Measurements from ENCODE around the gene NR6A1. TPM values are rescaled to one million over a fixed set of nuclear protein-coding genes. Genes with fewer than 3 reads are reported as not detected.

The NR6A1 gene
- total RNA-seq, 1 experiment from 2014 or later: 164 TPM

DNA sequence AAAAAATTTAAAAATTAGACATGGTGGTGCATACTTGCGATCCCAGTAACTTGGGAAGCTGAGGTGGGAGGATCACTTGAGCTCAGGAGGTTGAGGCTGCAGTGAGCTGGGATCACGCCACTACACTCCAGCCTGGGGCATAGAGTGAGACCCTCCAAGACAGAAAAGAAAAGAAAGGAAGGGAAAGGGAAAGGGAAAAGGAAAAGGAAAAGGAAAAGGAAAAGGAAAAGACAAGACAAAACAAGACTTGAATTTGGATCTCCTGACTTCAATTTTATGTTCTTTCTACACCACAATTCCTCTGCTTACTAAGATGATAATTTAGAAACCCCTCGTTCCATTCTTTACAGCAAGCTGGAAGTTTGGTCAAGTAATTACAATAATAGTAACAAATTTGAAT lies 88.1 kb downstream of the NR6A1 start (continued):
- TF ChIP-seq, protein P1, sequence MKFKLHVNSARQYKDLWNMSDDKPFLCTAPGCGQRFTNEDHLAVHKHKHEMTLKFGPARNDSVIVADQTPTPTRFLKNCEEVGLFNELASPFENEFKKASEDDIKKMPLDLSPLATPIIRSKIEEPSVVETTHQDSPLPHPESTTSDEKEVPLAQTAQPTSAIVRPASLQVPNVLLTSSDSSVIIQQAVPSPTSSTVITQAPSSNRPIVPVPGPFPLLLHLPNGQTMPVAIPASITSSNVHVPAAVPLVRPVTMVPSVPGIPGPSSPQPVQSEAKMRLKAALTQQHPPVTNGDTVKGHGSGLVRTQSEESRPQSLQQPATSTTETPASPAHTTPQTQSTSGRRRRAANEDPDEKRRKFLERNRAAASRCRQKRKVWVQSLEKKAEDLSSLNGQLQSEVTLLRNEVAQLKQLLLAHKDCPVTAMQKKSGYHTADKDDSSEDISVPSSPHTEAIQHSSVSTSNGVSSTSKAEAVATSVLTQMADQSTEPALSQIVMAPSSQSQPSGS (CRISPR knock-in tag; IDR thresholded peaks at IDR 0.05; ENCODE audit: borderline replicate concordance, low read depth): no peak

DNA sequence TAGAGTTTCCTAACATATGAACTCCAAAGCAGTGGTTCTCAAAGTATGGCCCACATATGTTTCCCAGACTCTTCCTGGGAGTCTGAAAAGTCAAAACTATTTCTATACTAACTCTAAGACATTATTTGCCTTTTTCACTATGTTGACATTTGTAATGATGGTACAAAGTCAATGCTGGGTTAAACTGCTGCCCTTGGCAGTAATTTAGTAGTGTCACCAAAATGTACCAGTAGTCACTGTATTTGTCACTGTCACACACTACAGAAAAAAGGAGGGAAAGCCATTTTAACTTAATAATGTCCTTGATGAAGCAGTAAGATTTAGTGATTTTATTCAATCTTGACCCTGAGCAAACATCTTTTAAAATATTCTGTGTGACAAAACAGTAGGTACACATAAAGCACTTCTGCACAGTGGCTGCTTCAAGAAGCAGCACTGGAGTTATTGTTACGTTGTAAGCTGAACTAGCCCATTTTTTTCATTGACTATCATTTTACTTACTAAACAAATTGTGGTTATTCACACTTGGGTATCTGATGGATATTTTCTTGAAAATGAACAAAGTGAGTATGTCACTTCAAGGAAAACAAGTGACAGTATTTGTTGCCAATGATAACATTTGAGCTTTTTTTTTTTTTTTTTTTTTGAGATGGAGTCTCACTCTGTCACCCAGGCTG lies 90.3 kb downstream of the NR6A1 start:
- POLR2A ChIA-PET: interaction anchor here (0.7 kb wide), 1 partner anchor 143 kb away, joined by 12 read pairs; no protein-coding TSS in a partner anchor
- H3K27ac Mint-ChIP-seq: no peak overlapping the region
- CTCF ChIA-PET: interaction anchor here (0.7 to 2.5 kb wide), 4 partner anchors 12 to 129 kb away, joined by 3 to 9 read pairs (median 6); no protein-coding TSS in a partner anchor
- ATAC-seq (no peak), DNase-seq (ENCODE audit: low spot score) (no peak)
- H3K4me1 Mint-ChIP-seq: peaks cover 18% of the 10 kb centered on the region
- no peak overlapping the region for H3K4me3 Mint-ChIP-seq
- H3K36me3 Mint-ChIP-seq: no peaks in the 10 kb centered on the region; the same call in 1 of the 2 replicates
- no peaks in the 10 kb centered on the region for H3K27me3 Mint-ChIP-seq (ENCODE audit: low read depth)
- H3K9me3 Mint-ChIP-seq: no peaks in the 10 kb centered on the region
- TF ChIP-seq, protein P2, sequence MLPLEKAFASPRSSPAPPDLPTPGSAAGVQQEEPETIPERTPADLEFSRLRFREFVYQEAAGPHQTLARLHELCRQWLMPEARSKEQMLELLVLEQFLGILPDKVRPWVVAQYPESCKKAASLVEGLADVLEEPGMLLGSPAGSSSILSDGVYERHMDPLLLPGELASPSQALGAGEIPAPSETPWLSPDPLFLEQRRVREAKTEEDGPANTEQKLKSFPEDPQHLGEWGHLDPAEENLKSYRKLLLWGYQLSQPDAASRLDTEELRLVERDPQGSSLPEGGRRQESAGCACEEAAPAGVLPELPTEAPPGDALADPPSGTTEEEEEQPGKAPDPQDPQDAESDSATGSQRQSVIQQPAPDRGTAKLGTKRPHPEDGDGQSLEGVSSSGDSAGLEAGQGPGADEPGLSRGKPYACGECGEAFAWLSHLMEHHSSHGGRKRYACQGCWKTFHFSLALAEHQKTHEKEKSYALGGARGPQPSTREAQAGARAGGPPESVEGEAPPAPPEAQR (CRISPR knock-in tag; IDR thresholded peaks at IDR 0.05): no peak
- TF ChIP-seq, protein P3, sequence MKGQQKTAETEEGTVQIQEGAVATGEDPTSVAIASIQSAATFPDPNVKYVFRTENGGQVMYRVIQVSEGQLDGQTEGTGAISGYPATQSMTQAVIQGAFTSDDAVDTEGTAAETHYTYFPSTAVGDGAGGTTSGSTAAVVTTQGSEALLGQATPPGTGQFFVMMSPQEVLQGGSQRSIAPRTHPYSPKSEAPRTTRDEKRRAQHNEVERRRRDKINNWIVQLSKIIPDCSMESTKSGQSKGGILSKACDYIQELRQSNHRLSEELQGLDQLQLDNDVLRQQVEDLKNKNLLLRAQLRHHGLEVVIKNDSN (CRISPR knock-in tag; IDR thresholded peaks at IDR 0.05): no peak
- TF ChIP-seq ZNF138 (CRISPR knock-in tag; conservative IDR thresholded peaks at IDR 0.05): no peak
- TF ChIP-seq, protein P4, sequence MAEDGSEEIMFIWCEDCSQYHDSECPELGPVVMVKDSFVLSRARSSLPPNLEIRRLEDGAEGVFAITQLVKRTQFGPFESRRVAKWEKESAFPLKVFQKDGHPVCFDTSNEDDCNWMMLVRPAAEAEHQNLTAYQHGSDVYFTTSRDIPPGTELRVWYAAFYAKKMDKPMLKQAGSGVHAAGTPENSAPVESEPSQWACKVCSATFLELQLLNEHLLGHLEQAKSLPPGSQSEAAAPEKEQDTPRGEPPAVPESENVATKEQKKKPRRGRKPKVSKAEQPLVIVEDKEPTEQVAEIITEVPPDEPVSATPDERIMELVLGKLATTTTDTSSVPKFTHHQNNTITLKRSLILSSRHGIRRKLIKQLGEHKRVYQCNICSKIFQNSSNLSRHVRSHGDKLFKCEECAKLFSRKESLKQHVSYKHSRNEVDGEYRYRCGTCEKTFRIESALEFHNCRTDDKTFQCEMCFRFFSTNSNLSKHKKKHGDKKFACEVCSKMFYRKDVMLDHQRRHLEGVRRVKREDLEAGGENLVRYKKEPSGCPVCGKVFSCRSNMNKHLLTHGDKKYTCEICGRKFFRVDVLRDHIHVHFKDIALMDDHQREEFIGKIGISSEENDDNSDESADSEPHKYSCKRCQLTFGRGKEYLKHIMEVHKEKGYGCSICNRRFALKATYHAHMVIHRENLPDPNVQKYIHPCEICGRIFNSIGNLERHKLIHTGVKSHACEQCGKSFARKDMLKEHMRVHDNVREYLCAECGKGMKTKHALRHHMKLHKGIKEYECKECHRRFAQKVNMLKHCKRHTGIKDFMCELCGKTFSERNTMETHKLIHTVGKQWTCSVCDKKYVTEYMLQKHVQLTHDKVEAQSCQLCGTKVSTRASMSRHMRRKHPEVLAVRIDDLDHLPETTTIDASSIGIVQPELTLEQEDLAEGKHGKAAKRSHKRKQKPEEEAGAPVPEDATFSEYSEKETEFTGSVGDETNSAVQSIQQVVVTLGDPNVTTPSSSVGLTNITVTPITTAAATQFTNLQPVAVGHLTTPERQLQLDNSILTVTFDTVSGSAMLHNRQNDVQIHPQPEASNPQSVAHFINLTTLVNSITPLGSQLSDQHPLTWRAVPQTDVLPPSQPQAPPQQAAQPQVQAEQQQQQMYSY (CRISPR knock-in tag; IDR thresholded peaks at IDR 0.05): no peak
- no peak for TF ChIP-seq RELA (CRISPR knock-in tag; IDR thresholded peaks at IDR 0.05; ENCODE audit: borderline replicate concordance)
- TF ChIP-seq FOXP1 (CRISPR knock-in tag; IDR thresholded peaks at IDR 0.05; ENCODE audit: borderline replicate concordance): no peak

DNA sequence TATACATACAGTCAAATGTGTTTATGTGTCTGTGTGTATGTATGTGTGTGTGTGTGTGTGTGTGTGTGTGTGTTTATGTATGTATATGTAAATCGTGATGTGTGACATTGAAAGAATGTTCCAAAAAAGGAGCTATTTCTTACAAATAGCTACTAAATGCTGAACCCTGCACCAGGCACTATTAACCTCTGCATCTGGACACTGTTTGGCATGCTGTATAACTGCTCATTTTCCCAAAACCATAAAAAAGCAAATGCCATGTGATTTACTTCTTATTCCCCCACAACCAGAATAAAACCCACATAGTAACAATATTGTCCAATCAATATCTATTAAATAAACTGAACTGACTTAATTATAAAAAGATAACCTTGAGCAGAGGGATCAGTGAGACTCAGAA lies 91.1 kb downstream of the NR6A1 start:
- H3K4me1 Mint-ChIP-seq: peaks cover 17% of the 10 kb centered on the region
- TF ChIP-seq GABPB1 (CRISPR knock-in tag; IDR thresholded peaks at IDR 0.05) (no peak), FOXK1 (CRISPR knock-in tag; IDR thresholded peaks at IDR 0.05) (no peak), SMAD4 (CRISPR knock-in tag; IDR thresholded peaks at IDR 0.05) (no peak), ZNF423 (CRISPR knock-in tag; IDR thresholded peaks at IDR 0.05) (no peak), PRRX2 (CRISPR knock-in tag; IDR thresholded peaks at IDR 0.05) (no peak), ZNF121 (CRISPR knock-in tag; IDR thresholded peaks at IDR 0.05) (no peak), IRF2 (CRISPR knock-in tag; IDR thresholded peaks at IDR 0.05; ENCODE audit: borderline replicate concordance, low read depth) (no peak), ESRRA (CRISPR knock-in tag; IDR thresholded peaks at IDR 0.05; ENCODE audit: borderline replicate concordance) (no peak), NR3C1 (CRISPR knock-in tag; conservative IDR thresholded peaks at IDR 0.05; ENCODE audit: low read depth) (no peak)
- TF ChIP-seq, protein P5, sequence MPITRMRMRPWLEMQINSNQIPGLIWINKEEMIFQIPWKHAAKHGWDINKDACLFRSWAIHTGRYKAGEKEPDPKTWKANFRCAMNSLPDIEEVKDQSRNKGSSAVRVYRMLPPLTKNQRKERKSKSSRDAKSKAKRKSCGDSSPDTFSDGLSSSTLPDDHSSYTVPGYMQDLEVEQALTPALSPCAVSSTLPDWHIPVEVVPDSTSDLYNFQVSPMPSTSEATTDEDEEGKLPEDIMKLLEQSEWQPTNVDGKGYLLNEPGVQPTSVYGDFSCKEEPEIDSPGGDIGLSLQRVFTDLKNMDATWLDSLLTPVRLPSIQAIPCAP (CRISPR knock-in tag; IDR thresholded peaks at IDR 0.05): no peak
- ATAC-seq (no peak), DNase-seq (ENCODE audit: low spot score) (no peak)
- H3K9me3 Mint-ChIP-seq: no peaks in the 10 kb centered on the region
- ChIA-PET POLR2A (no interaction called here), CTCF (interaction anchor here (1.8 to 2.5 kb wide), 2 partner anchors 63 to 128 kb away, joined by 9 read pairs; no protein-coding TSS in a partner anchor)
- H3K27me3 Mint-ChIP-seq (ENCODE audit: low read depth): no peaks in the 10 kb centered on the region
- no peaks in the 10 kb centered on the region; the same call in 1 of the 2 replicates for H3K36me3 Mint-ChIP-seq
- H3K27ac Mint-ChIP-seq: no peak overlapping the region
- H3K4me3 Mint-ChIP-seq: no peak overlapping the region

Data from WTC11 (cell line).